ENCODE results near the gene THYN1. TPM values are rescaled to one million over a fixed set of nuclear protein-coding genes. Genes with fewer than 3 reads are reported as not detected.

THYN1 gene
- total RNA-seq, 1 experiment from 2014 or later, result 33.4 TPM

- Mint-ChIP-seq H3K9me3 (ENCODE audit: unreplicated experiment) (no peaks in the 10 kb centered on the region), H3K4me3 (ENCODE audit: unreplicated experiment) (no peak overlapping the region), H3K36me3 (ENCODE audit: insufficient read depth, unreplicated experiment) (peaks cover 29% of the 10 kb centered on the region), H3K4me1 (ENCODE audit: insufficient read depth, unreplicated experiment) (peaks cover 22% of the 10 kb centered on the region), H3K27me3 (ENCODE audit: insufficient read depth, unreplicated experiment) (no peaks in the 10 kb centered on the region), H3K27ac (ENCODE audit: low read depth, unreplicated experiment) (no peak overlapping the region)
- no peak for TF ChIP-seq CTCF (IDR thresholded peaks at IDR 0.05; ENCODE audit: unreplicated experiment)
- ChIA-PET POLR2A (interaction anchor here (0.7 to 5.3 kb wide), 2 partner anchors 21 to 26 kb away, joined by 4 to 52 read pairs; partner anchors contain the start of genes NCAPD3 and VPS26B), CTCF (interaction anchor here (0.6 to 2.7 kb wide), 2 partner anchors 12 to 199 kb away, joined by 5 to 9 read pairs; no protein-coding TSS in a partner anchor)
- intact Hi-C loops (cut with micrococcal nuclease), result no loop called here
- no TSS peak for BruUV-seq (replicated peaks)
- no peak for DNase-seq (ENCODE audit: unreplicated experiment)
These were observed 2.9 kb downstream of the THYN1 start for GRCh38 chr11:134250246-134250645.

- no peak overlapping the region for H3K4me3 Mint-ChIP-seq (ENCODE audit: unreplicated experiment)
- ChIA-PET POLR2A (interaction anchor here (0.5 to 1.8 kb wide), 5 partner anchors 8 to 1303 kb away, joined by 3 to 11 read pairs (median 3); partner anchors contain the start of genes NCAPD3 and VPS26B), CTCF (interaction anchor here (1.1 kb wide), 1 partner anchor 13 kb away, joined by 3 read pairs; no protein-coding TSS in a partner anchor)
- H3K36me3 Mint-ChIP-seq (ENCODE audit: insufficient read depth, unreplicated experiment), result peaks cover 29% of the 10 kb centered on the region
- no peak for TF ChIP-seq CTCF (IDR thresholded peaks at IDR 0.05; ENCODE audit: unreplicated experiment)
- no peak overlapping the region for H3K27ac Mint-ChIP-seq (ENCODE audit: low read depth, unreplicated experiment)
- BruUV-seq (replicated peaks), result no TSS peak
- H3K9me3 Mint-ChIP-seq (ENCODE audit: unreplicated experiment), result no peaks in the 10 kb centered on the region
- no peaks in the 10 kb centered on the region for H3K27me3 Mint-ChIP-seq (ENCODE audit: insufficient read depth, unreplicated experiment)
- intact Hi-C loops (cut with micrococcal nuclease), result no loop called here
- no peak for DNase-seq (ENCODE audit: unreplicated experiment)
- peaks cover 14% of the 10 kb centered on the region for H3K4me1 Mint-ChIP-seq (ENCODE audit: insufficient read depth, unreplicated experiment)
These were observed 4.2 kb downstream of the THYN1 start for GRCh38 chr11:134248910-134249480.

GRCh38 chr11:134246678-134247077 is 6.5 kb downstream of the THYN1 start:
- H3K27ac Mint-ChIP-seq (ENCODE audit: low read depth, unreplicated experiment), result peak overlapping the region; percentile 57
- BruUV-seq (replicated peaks), result no TSS peak

GRCh38 chr11:134246100-134246499 is 7.1 kb downstream of the THYN1 start:
- intact Hi-C loops (cut with micrococcal nuclease), result no loop called here
- Mint-ChIP-seq H3K36me3 (ENCODE audit: insufficient read depth, unreplicated experiment) (peaks cover 36% of the 10 kb centered on the region), H3K4me1 (ENCODE audit: insufficient read depth, unreplicated experiment) (no peaks in the 10 kb centered on the region), H3K9me3 (ENCODE audit: unreplicated experiment) (no peaks in the 10 kb centered on the region), H3K4me3 (ENCODE audit: unreplicated experiment) (no peak overlapping the region), H3K27ac (ENCODE audit: low read depth, unreplicated experiment) (no peak overlapping the region), H3K27me3 (ENCODE audit: insufficient read depth, unreplicated experiment) (no peaks in the 10 kb centered on the region)
- no TSS peak for BruUV-seq (replicated peaks)
- CTCF ChIA-PET, result no interaction called here
- DNase-seq (ENCODE audit: unreplicated experiment), result no peak
- no peak for TF ChIP-seq CTCF (IDR thresholded peaks at IDR 0.05; ENCODE audit: unreplicated experiment)
- POLR2A ChIA-PET, result no interaction called here

More at GRCh38 chr11:134246678-134247077, 6.5 kb downstream of the THYN1 start:
- CTCF ChIA-PET, result no interaction called here
- no peak overlapping the region for H3K4me3 Mint-ChIP-seq (ENCODE audit: unreplicated experiment)
- no peaks in the 10 kb centered on the region for H3K27me3 Mint-ChIP-seq (ENCODE audit: insufficient read depth, unreplicated experiment)
- DNase-seq (ENCODE audit: unreplicated experiment), result no peak
- peaks cover 36% of the 10 kb centered on the region for H3K36me3 Mint-ChIP-seq (ENCODE audit: insufficient read depth, unreplicated experiment)
- TF ChIP-seq CTCF (IDR thresholded peaks at IDR 0.05; ENCODE audit: unreplicated experiment), result no peak
- POLR2A ChIA-PET, result no interaction called here
- intact Hi-C loops (cut with micrococcal nuclease), result no loop called here
- no peaks in the 10 kb centered on the region for H3K9me3 Mint-ChIP-seq (ENCODE audit: unreplicated experiment)
- H3K4me1 Mint-ChIP-seq (ENCODE audit: insufficient read depth, unreplicated experiment), result peaks cover 2% of the 10 kb centered on the region

Measured in MCF 10A (cell line).